Measurements from ENCODE around the gene CCT5. TPM values are rescaled to one million over a fixed set of nuclear protein-coding genes. Genes with fewer than 3 reads are reported as not detected.

CCT5 gene
- polyA plus RNA-seq, 1 experiment, result 390 TPM

DNA sequence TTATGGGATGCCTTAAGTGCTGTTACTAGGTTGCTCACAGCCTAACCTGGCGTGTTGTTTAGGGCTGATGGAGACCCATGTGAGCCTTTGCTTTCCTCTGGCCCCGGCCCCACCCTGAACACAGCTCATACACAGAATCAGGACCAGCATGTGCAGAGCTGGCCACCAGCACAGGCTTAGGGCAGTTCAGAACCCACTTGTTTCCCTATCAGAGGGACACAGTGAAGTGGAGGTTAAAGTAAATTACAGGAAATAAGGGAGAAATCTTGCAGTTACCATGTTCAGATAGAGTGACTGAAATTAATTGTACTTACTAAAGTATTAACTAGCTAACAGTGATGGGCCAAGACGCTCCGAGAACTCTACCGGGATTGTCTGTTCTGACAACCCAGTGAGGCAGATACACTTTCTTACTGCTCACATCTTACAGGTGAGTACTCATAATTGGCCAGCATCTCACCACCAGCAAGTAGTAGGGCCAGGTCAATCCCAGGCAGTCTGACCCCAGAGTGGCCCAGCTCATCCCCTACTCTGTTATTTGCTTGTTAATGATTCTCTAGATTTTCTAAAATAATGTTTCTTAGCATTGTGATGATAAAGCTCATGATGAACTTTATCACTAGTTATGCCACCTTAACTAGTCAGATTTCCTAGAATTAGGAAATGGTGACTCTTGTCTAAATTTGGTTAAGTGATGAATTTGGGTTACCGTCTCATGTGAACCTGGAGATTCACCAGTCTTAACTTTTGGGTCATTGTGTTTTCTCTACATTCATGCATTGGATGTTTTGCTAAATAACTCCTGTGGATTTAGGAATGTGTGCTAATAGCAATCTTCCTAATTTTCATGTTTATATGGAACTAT is 15.4 kb downstream of the CCT5 start:
- no peak for DNase-seq (ENCODE audit: low read depth, low spot score)
- POLR2A ChIA-PET, result interaction anchor here (1.1 kb wide), 1 partner anchor 64 kb away, joined by 3 read pairs; no protein-coding TSS in a partner anchor
- TF ChIP-seq, protein P1, sequence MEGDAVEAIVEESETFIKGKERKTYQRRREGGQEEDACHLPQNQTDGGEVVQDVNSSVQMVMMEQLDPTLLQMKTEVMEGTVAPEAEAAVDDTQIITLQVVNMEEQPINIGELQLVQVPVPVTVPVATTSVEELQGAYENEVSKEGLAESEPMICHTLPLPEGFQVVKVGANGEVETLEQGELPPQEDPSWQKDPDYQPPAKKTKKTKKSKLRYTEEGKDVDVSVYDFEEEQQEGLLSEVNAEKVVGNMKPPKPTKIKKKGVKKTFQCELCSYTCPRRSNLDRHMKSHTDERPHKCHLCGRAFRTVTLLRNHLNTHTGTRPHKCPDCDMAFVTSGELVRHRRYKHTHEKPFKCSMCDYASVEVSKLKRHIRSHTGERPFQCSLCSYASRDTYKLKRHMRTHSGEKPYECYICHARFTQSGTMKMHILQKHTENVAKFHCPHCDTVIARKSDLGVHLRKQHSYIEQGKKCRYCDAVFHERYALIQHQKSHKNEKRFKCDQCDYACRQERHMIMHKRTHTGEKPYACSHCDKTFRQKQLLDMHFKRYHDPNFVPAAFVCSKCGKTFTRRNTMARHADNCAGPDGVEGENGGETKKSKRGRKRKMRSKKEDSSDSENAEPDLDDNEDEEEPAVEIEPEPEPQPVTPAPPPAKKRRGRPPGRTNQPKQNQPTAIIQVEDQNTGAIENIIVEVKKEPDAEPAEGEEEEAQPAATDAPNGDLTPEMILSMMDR (IDR thresholded peaks at IDR 0.05; ENCODE audit: low read depth, low read length), result no peak
- no peak overlapping the region for H3K27ac ChIP-seq (ENCODE audit: low read depth, low read length)
- no peaks in the 10 kb centered on the region for H3K9me3 ChIP-seq (ENCODE audit: control insufficient read depth, insufficient read depth, low read length)
- no peak overlapping the region for H3K4me3 ChIP-seq (ENCODE audit: low read depth, low read length)
- H3K27me3 ChIP-seq (ENCODE audit: control insufficient read depth, insufficient read depth, low read length), result no peaks in the 10 kb centered on the region
- CTCF ChIA-PET, result interaction anchor here (0.6 to 1.7 kb wide), 3 partner anchors 18 to 159 kb away, joined by 3 to 7 read pairs (median 5); no protein-coding TSS in a partner anchor

DNA sequence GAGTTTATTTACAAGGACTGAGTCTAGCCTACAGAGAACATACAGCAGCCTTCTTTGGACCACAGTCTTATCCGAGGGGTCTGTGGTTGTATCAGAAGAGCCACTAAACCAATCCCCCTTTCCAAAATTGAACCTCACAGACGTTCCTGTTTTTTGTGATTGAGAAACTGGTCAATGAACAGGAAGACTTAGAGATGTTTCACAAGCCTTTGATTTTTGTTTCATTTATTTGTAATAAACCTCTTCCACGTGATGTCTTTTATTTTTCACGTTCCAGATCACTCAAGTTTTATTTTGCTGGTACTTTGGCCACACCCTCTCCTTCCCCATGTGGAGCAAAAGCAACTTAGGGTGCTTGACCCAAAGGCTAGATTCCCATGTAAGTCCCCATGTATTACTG is 16.1 kb downstream of the CCT5 start:
- POLR2A ChIA-PET, result no interaction called here
- TF ChIP-seq, protein P1 (IDR thresholded peaks at IDR 0.05; ENCODE audit: low read depth, low read length), result no peak
- H3K27me3 ChIP-seq (ENCODE audit: control insufficient read depth, insufficient read depth, low read length), result no peaks in the 10 kb centered on the region
- DNase-seq (ENCODE audit: low read depth, low spot score), result no peak
- CTCF ChIA-PET, result no interaction called here
- no peak overlapping the region for H3K4me3 ChIP-seq (ENCODE audit: low read depth, low read length)
- H3K9me3 ChIP-seq (ENCODE audit: control insufficient read depth, insufficient read depth, low read length), result no peaks in the 10 kb centered on the region
- H3K27ac ChIP-seq (ENCODE audit: low read depth, low read length), result no peak overlapping the region

DNA sequence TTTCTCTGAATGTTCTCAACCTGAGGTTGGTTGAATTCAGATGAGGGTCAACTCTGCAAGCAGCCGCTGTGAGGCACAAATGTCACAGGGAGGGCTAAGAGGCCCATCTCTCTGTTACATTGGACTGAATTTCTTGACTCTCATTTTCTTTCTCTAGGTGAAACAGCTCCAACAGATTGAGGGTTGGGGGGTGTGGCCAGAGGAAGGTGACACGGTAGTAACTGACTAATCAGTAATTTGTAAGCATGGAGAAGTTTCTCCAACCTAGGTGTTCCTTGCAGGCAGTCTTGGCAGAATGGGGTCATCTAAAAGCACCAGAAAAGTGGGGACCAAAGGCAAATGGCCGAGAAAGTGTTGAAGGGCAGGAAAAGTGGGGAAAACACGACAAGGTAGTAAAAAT is 16.8 kb downstream of the CCT5 start:
- Histone ChIP-seq H3K27ac (ENCODE audit: low read depth, low read length) (no peak overlapping the region), H3K9me3 (ENCODE audit: control insufficient read depth, insufficient read depth, low read length) (no peaks in the 10 kb centered on the region), H3K4me3 (ENCODE audit: low read depth, low read length) (no peak overlapping the region), H3K27me3 (ENCODE audit: control insufficient read depth, insufficient read depth, low read length) (no peaks in the 10 kb centered on the region)
- CTCF ChIA-PET, result no interaction called here
- no peak for DNase-seq (ENCODE audit: low read depth, low spot score)
- TF ChIP-seq, protein P1 (IDR thresholded peaks at IDR 0.05; ENCODE audit: low read depth, low read length), result no peak
- POLR2A ChIA-PET, result no interaction called here

DNA sequence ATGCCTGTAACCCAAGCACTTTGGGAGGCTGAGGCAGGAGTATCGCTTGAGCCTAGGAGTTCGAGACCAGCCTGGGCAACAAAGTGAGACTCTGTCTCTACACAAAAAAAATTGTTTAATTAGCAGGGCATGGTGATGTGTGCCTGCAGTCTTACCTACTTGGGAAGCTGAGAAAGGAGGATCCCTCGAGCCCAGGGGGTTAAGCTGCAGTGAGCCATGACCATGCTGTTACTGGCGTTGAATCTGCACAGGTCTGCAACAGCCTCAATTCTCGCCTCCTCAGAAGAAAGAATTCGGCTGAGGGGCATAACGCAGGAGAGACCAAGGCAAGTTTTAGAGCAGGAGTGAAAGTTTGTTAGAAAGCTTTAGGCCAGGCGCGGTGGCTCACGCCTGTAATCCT is 18.0 kb downstream of the CCT5 start:
- TF ChIP-seq, protein P1 (IDR thresholded peaks at IDR 0.05; ENCODE audit: low read depth, low read length), result no peak
- Histone ChIP-seq H3K27ac (ENCODE audit: low read depth, low read length) (no peak overlapping the region), H3K9me3 (ENCODE audit: control insufficient read depth, insufficient read depth, low read length) (no peaks in the 10 kb centered on the region), H3K4me3 (ENCODE audit: low read depth, low read length) (no peak overlapping the region), H3K27me3 (ENCODE audit: control insufficient read depth, insufficient read depth, low read length) (no peaks in the 10 kb centered on the region)
- ChIA-PET CTCF (interaction anchor here (0.6 to 3.3 kb wide), 2 partner anchors 9 to 16 kb away, joined by 4 to 14 read pairs; no protein-coding TSS in a partner anchor), POLR2A (interaction anchor here (1.6 kb wide), 1 partner anchor 18 kb away, joined by 4 read pairs; the partner anchor contains the start of genes ATPSCKMT and CCT5)
- no peak for DNase-seq (ENCODE audit: low read depth, low spot score)

Data from AG04450 (cell line).